ENCODE results near the gene ROMO1.

DNA sequence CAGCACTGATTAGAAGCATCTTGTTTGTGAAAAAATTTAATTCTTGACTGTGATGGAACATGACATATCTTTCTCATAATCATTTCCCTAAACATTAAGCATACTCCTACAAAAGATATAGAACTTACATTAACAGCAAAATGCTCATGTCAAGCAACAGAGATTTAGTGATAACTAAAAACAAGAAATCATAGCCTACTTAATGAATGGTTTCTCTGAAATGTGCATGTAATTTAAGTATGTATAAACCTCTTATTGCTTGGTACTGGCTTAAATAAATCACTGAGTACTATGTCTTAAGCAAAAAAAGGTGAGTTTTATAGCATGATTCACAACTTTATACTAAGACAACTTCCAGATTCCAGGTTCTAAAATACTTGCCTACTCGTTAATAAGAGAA, 9.3 kb downstream of the ROMO1 start:
- TF ChIP-seq TARDBP (IDR thresholded peaks at IDR 0.05) (no peak), BHLHE40 (IDR thresholded peaks at IDR 0.05; ENCODE audit: borderline replicate concordance) (no peak), SP1 (IDR thresholded peaks at IDR 0.05) (no peak), FOXA1 (IDR thresholded peaks at IDR 0.05) (no peak), ELF4 (IDR thresholded peaks at IDR 0.05) (no peak), CTBP1 (IDR thresholded peaks at IDR 0.05; ENCODE audit: borderline replicate concordance) (no peak), NFRKB (IDR thresholded peaks at IDR 0.05) (no peak), FOXM1 (IDR thresholded peaks at IDR 0.05; ENCODE audit: borderline replicate concordance) (no peak), L3MBTL2 (conservative IDR thresholded peaks at IDR 0.05) (no peak), ARNT (IDR thresholded peaks at IDR 0.05) (no peak), SUZ12 (IDR thresholded peaks at IDR 0.05) (no peak), FOXK2 (IDR thresholded peaks at IDR 0.05) (no peak)
- TF ChIP-seq, protein P1, sequence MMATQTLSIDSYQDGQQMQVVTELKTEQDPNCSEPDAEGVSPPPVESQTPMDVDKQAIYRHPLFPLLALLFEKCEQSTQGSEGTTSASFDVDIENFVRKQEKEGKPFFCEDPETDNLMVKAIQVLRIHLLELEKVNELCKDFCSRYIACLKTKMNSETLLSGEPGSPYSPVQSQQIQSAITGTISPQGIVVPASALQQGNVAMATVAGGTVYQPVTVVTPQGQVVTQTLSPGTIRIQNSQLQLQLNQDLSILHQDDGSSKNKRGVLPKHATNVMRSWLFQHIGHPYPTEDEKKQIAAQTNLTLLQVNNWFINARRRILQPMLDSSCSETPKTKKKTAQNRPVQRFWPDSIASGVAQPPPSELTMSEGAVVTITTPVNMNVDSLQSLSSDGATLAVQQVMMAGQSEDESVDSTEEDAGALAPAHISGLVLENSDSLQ (IDR thresholded peaks at IDR 0.05) = no peak
